ENCODE results near the gene FAM83G. TPM values are rescaled to one million over a fixed set of nuclear protein-coding genes. Genes with fewer than 3 reads are reported as not detected.

The FAM83G gene
- total RNA-seq, 1 experiment from 2014 or later: 31.4 TPM

GRCh38 chr17:19011581-19011980 lies 7.0 kb upstream of the FAM83G start:
- POLR2A ChIA-PET: interaction anchor here (1.0 kb wide), 1 partner anchor 11 kb away, joined by 3 read pairs; no protein-coding TSS in a partner anchor
- Mint-ChIP-seq H3K4me3 (no peak overlapping the region), H3K9me3 (peaks cover 8% of the 10 kb centered on the region), H3K36me3 (no peaks in the 10 kb centered on the region), H3K4me1 (peaks cover 8% of the 10 kb centered on the region), H3K27me3 (ENCODE audit: low read depth) (no peaks in the 10 kb centered on the region; the same call in 1 of the 2 replicates), H3K27ac (no peak overlapping the region)
- no peak for TF ChIP-seq SOX15 (CRISPR knock-in tag; IDR thresholded peaks at IDR 0.05)
- no peak for TF ChIP-seq KAT7 (CRISPR knock-in tag; IDR thresholded peaks at IDR 0.05; ENCODE audit: borderline replicate concordance)
- no peak for TF ChIP-seq TP53 (CRISPR knock-in tag; IDR thresholded peaks at IDR 0.05)
- TF ChIP-seq, protein P1, sequence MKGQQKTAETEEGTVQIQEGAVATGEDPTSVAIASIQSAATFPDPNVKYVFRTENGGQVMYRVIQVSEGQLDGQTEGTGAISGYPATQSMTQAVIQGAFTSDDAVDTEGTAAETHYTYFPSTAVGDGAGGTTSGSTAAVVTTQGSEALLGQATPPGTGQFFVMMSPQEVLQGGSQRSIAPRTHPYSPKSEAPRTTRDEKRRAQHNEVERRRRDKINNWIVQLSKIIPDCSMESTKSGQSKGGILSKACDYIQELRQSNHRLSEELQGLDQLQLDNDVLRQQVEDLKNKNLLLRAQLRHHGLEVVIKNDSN (CRISPR knock-in tag; IDR thresholded peaks at IDR 0.05): no peak
- TF ChIP-seq ZNF396 (CRISPR knock-in tag; IDR thresholded peaks at IDR 0.05; ENCODE audit: borderline replicate concordance): no peak
- TF ChIP-seq, protein P2, sequence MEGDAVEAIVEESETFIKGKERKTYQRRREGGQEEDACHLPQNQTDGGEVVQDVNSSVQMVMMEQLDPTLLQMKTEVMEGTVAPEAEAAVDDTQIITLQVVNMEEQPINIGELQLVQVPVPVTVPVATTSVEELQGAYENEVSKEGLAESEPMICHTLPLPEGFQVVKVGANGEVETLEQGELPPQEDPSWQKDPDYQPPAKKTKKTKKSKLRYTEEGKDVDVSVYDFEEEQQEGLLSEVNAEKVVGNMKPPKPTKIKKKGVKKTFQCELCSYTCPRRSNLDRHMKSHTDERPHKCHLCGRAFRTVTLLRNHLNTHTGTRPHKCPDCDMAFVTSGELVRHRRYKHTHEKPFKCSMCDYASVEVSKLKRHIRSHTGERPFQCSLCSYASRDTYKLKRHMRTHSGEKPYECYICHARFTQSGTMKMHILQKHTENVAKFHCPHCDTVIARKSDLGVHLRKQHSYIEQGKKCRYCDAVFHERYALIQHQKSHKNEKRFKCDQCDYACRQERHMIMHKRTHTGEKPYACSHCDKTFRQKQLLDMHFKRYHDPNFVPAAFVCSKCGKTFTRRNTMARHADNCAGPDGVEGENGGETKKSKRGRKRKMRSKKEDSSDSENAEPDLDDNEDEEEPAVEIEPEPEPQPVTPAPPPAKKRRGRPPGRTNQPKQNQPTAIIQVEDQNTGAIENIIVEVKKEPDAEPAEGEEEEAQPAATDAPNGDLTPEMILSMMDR (IDR thresholded peaks at IDR 0.05): no peak
- TF ChIP-seq JUN (CRISPR knock-in tag; IDR thresholded peaks at IDR 0.05): no peak
- TF ChIP-seq, protein P3, sequence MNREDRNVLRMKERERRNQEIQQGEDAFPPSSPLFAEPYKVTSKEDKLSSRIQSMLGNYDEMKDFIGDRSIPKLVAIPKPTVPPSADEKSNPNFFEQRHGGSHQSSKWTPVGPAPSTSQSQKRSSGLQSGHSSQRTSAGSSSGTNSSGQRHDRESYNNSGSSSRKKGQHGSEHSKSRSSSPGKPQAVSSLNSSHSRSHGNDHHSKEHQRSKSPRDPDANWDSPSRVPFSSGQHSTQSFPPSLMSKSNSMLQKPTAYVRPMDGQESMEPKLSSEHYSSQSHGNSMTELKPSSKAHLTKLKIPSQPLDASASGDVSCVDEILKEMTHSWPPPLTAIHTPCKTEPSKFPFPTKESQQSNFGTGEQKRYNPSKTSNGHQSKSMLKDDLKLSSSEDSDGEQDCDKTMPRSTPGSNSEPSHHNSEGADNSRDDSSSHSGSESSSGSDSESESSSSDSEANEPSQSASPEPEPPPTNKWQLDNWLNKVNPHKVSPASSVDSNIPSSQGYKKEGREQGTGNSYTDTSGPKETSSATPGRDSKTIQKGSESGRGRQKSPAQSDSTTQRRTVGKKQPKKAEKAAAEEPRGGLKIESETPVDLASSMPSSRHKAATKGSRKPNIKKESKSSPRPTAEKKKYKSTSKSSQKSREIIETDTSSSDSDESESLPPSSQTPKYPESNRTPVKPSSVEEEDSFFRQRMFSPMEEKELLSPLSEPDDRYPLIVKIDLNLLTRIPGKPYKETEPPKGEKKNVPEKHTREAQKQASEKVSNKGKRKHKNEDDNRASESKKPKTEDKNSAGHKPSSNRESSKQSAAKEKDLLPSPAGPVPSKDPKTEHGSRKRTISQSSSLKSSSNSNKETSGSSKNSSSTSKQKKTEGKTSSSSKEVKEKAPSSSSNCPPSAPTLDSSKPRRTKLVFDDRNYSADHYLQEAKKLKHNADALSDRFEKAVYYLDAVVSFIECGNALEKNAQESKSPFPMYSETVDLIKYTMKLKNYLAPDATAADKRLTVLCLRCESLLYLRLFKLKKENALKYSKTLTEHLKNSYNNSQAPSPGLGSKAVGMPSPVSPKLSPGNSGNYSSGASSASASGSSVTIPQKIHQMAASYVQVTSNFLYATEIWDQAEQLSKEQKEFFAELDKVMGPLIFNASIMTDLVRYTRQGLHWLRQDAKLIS (CRISPR knock-in tag; IDR thresholded peaks at IDR 0.05; ENCODE audit: borderline replicate concordance): no peak
- no peak for TF ChIP-seq GABPB1 (CRISPR knock-in tag; IDR thresholded peaks at IDR 0.05)
- TF ChIP-seq, protein P4, sequence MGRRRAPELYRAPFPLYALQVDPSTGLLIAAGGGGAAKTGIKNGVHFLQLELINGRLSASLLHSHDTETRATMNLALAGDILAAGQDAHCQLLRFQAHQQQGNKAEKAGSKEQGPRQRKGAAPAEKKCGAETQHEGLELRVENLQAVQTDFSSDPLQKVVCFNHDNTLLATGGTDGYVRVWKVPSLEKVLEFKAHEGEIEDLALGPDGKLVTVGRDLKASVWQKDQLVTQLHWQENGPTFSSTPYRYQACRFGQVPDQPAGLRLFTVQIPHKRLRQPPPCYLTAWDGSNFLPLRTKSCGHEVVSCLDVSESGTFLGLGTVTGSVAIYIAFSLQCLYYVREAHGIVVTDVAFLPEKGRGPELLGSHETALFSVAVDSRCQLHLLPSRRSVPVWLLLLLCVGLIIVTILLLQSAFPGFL (CRISPR knock-in tag; IDR thresholded peaks at IDR 0.05; ENCODE audit: borderline replicate concordance): no peak
- TF ChIP-seq ZNF232 (CRISPR knock-in tag; IDR thresholded peaks at IDR 0.05): no peak
- no peak for TF ChIP-seq ELF4 (CRISPR knock-in tag; IDR thresholded peaks at IDR 0.05; ENCODE audit: low read depth)
- no peak for TF ChIP-seq NR2C2 (CRISPR knock-in tag; IDR thresholded peaks at IDR 0.05)
- CTCF ChIA-PET: interaction anchor here (1.2 kb wide), 1 partner anchor 51 kb away, joined by 3 read pairs; no protein-coding TSS in a partner anchor
- ATAC-seq: no peak
- DNase-seq (ENCODE audit: low spot score): no peak

DNA sequence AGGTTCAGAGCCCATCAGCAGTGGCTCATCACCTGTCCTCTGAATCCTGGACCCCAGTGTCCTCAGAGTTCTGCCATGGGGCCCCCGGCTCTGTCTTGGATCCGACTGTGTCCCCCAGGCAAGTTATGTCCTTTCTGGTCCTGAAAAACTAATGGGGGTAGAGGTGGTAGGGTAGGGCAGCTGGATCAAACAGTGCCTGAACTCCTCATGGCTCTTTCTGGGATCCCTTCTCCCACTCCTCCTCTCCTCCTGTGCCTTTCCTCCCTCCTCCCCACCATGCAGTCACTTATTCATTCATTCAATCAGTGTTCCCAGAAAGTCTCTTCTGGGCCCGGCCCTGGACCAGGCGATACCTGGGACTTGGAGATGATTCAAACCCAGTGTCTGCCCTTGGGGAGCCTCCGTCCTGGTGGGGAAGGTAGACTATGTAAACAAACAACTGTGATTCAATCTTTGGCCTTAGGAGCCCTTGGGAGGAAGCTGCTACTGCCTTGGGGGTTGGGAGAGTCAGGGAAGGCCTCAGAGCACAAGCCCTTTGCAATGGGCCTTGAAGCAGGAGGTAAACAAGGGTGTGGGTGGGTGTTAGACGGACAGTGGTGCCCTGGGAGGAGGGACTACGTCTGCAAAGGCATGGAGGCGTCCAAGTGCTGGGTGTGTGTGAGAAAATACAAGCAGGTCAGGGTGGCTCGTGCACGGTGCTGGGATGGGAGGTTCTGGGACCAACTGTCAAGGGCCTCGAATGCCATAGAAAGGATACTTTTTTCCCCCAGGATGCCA lies 6.4 kb upstream of the FAM83G start:
- Mint-ChIP-seq H3K4me1 (peaks cover 8% of the 10 kb centered on the region), H3K4me3 (no peak overlapping the region), H3K27me3 (ENCODE audit: low read depth) (no peaks in the 10 kb centered on the region; the same call in 1 of the 2 replicates), H3K27ac (peak overlapping the region; percentile 37; the same call in 1 of the 2 replicates), H3K9me3 (peaks cover 11% of the 10 kb centered on the region), H3K36me3 (no peaks in the 10 kb centered on the region)
- peak; percentile 39 for ATAC-seq
- DNase-seq (ENCODE audit: low spot score): no peak
- ChIA-PET POLR2A (interaction anchor here (1.0 kb wide), 1 partner anchor 12 kb away, joined by 3 read pairs; no protein-coding TSS in a partner anchor), CTCF (no interaction called here)
- TF ChIP-seq ZBTB21 (CRISPR knock-in tag; IDR thresholded peaks at IDR 0.05; ENCODE audit: borderline replicate concordance) (no peak), TEAD1 (CRISPR knock-in tag; IDR thresholded peaks at IDR 0.05) (no peak), ZNF121 (CRISPR knock-in tag; IDR thresholded peaks at IDR 0.05) (no peak), HMGA2 (CRISPR knock-in tag; IDR thresholded peaks at IDR 0.05) (no peak), MAX (CRISPR knock-in tag; IDR thresholded peaks at IDR 0.05) (no peak), ESRRA (CRISPR knock-in tag; IDR thresholded peaks at IDR 0.05; ENCODE audit: borderline replicate concordance) (no peak), GRHL2 (CRISPR knock-in tag; IDR thresholded peaks at IDR 0.05; ENCODE audit: insufficient replicate concordance, severe bottlenecking) (no peak), ETV6 (CRISPR knock-in tag; IDR thresholded peaks at IDR 0.05) (no peak)
- TF ChIP-seq, protein P5, sequence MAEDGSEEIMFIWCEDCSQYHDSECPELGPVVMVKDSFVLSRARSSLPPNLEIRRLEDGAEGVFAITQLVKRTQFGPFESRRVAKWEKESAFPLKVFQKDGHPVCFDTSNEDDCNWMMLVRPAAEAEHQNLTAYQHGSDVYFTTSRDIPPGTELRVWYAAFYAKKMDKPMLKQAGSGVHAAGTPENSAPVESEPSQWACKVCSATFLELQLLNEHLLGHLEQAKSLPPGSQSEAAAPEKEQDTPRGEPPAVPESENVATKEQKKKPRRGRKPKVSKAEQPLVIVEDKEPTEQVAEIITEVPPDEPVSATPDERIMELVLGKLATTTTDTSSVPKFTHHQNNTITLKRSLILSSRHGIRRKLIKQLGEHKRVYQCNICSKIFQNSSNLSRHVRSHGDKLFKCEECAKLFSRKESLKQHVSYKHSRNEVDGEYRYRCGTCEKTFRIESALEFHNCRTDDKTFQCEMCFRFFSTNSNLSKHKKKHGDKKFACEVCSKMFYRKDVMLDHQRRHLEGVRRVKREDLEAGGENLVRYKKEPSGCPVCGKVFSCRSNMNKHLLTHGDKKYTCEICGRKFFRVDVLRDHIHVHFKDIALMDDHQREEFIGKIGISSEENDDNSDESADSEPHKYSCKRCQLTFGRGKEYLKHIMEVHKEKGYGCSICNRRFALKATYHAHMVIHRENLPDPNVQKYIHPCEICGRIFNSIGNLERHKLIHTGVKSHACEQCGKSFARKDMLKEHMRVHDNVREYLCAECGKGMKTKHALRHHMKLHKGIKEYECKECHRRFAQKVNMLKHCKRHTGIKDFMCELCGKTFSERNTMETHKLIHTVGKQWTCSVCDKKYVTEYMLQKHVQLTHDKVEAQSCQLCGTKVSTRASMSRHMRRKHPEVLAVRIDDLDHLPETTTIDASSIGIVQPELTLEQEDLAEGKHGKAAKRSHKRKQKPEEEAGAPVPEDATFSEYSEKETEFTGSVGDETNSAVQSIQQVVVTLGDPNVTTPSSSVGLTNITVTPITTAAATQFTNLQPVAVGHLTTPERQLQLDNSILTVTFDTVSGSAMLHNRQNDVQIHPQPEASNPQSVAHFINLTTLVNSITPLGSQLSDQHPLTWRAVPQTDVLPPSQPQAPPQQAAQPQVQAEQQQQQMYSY (CRISPR knock-in tag; IDR thresholded peaks at IDR 0.05): no peak
